Measurements from ENCODE around the gene RABL3.
"Not testable (repeated sequence)": the region's sequence is repeated elsewhere in the genome, so short reads cannot be mapped to it uniquely, and the experiment has no call there.

The RABL3 gene, protein sequence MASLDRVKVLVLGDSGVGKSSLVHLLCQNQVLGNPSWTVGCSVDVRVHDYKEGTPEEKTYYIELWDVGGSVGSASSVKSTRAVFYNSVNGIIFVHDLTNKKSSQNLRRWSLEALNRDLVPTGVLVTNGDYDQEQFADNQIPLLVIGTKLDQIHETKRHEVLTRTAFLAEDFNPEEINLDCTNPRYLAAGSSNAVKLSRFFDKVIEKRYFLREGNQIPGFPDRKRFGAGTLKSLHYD

DNA sequence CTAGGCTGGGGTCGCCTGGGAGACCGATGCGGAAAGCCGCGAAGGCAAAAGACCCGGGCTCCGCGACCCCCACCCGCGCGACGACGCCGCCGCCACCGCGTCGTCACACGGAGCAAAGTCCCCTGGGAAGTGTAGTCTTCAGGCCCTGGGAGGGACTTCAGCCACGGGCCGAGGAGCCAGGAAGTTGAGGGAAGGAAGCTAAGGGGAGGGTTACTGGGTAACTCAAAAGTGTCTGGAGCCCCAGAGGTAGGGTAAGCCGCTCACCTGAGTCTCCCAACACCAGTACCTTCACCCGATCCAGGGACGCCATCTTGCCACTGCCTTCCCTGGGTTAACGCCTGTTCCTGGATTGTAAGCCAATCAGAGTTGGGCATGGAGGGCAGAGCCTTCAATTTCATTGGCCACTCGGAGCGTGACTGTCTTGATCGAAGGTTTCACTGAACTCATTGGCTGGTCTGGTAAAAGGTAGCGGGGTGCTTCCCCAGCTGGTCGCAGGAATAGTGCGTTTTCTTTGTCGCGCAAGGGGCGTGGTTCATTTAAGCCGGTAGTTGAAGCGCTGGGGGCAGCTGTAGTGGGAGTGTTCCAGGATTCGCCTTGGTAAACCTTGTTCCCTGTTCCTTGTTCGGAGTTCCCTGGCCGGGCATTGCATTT lies at the start of gene RABL3, which contains the start of gene GTF2E1:
TSS of gene RABL3 (minus strand) at position 319 of the 651 bp plus-strand sequence. CDS start at position 310, 9 bp downstream.
TSS of gene GTF2E1 (plus strand) at position 547 of the 651 bp plus-strand sequence. CDS start 7,809 bp downstream, outside the sequence.
- peak; percentile 98 to 100 (median 99) for DNase-seq

DNA sequence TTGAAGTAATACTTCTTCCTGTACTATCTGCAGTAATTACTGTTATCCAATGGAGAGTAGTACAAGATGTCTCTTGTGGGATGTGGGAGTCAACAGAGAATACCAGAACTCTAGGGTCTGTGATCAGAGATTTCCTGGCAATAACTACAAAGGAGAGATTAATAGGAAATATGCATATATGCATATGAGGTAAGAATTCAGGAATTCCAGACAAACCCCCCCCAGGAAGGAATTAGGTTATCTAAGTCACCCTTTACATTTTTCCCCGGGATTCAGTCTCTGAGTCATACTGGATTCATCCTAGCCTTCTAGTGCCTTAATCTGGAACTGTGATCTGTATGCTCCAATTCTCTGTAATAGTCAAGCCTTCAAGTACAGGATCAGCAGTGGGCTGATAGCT lies 49.6 kb upstream of the RABL3 start:
- no peak for DNase-seq

DNA sequence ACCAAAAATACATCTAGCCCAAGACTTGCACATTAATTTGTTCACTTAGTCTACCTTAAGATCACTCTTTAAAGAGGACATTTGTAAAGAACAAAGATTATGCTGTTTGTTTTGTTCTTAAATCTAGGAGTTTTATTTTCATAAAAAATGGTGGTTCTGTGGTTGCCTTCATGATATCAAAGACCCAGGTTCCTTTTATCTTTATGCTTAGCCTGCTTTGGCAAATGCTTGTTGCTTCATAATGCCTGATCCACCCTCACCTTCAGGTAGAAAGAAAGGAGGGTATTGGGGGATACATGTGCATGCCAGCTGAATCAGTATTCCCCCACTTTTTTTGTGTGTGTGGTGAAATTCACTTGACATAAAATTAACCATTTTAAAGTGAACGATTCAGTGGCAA lies 48.7 kb upstream of the RABL3 start:
- DNase-seq, result no peak

DNA sequence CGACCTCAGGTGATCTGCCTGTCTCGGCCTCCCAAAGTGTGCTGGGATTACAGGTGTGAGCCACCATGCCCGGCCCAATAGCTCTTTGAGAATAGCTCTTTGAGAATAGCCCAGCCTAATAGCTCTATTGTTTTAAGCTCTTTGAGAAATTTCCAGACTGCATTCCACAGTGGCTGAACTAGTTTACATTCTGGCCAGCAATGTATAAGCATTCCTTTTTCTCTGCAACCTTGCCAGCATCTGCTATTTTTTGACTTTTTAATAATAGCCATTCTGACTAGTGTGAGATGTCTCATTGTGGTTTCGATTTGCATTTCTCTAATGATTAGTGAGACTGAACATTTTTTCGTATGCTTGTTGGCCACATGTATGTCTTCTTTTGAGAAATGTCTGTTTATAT lies 43.5 kb upstream of the RABL3 start:
- not testable (repeated sequence) for DNase-seq

DNA sequence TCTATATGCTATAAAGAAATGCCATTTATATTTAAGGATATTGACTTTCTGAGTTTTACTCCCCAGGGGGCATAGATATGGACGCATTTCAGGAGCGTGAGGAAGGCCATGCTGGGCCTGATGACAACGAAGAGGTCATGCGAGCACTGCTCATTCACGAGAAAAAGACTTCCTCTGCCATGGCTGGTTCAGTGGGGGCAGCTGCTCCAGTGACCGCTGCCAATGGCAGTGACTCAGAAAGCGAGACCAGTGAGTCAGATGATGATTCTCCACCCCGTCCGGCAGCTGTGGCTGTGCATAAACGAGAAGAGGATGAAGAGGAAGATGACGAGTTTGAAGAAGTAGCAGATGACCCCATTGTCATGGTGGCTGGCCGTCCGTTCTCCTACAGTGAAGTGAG lies 38.7 kb upstream of the RABL3 start:
- DNase-seq, result no peak

DNA sequence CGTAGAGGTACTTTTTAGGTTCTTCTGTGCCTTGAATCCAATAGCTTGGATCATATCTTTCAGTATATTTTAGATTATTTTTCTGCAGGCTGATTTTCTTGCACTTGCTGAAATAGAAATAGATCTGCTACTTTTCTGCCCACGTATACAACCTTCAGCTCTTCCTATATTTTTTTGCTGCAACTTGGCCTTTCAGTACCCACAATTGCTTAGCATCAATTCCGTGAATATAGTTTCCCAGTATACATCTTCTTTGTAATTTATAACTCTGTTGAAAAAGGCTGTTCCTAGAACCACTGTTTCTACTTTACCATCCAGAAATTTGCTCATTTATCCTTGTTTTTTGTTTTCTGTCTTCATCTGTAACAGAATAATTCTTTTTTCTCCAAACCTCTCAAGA lies 36.5 kb upstream of the RABL3 start:
- DNase-seq, result no peak

DNA sequence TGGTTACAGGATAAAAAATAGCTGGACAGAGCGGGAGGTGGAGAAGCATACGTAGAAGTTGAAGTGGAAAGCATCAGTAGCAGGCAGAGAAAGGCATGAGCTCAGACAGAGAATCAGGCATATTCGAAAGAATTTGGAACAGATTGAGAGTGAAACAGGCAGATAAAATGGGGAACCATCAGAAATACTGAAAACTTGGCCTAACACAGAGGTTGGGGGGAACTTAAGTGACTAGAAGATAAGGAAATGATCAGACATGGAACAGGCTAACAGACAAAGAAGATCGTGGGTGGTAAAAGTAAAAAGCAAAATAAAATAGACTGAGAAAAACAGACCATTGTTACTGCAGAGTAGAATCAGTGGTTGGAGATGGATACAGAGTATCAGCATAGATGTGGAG lies 33.1 kb upstream of the RABL3 start:
- no peak for DNase-seq

GRCh38 chr3:120773932-120774331 lies 31.6 kb upstream of the RABL3 start:
- no peak for DNase-seq

DNA sequence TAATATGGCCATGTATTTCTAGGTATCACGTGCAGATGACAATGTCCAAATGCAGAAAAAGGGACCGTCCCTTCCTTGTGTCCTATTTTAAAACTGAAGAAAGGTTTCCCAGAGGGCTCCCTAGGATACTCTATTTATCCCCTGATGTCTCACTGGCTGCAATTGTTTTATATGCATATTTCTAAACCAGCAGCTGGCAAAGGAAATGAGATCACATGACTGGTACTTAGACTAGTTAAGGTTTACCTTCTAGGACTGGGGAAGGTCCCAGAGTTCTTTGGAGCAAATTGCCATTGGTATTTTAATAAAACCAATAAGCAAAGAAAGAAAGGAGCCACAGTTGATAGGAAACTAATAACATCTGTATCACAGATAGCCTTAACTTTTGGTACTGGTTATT lies 29.8 kb upstream of the RABL3 start:
- DNase-seq, result no peak

DNA sequence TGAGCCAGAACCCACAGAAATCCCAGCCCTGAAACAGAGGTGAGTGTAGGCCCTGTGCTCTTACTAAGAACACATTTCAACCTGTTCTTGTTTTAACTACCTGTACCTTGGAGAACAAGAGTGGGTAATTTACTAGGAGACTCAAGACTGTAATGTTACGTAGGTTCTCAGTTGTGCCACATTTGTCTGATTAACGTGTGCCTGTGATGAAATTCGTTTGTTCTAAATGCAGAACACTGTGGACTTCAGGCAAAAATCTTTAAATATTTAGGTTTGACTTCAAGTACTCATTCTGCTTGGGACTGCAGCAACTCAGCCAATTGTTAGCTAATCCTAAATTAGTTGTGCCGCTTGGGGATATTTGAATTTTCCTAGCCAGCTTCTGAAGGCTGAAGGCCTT lies 28.6 kb upstream of the RABL3 start:
- no peak for DNase-seq

- DNase-seq, result no peak
Observed at GRCh38 chr3:120769436-120769835, 27.1 kb upstream of the RABL3 start.

DNA sequence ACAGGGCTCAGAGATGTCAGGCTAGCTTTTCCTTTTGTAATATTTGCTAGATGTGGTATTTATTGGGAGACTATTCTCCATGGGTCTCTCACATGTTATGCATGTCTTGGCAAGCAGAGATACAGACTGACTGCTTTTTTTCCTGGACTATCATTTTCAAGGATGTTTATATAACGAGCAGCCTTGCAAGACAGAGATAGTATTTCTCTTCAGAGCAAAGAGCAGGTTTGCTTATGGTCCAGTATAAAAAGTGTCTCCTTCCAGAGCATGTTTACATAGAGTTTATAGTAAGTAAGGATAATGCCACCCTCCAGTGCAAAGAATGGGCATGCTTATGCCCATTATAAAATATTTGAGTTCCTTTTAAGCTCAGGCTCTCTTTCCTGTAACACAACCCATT lies 24.8 kb upstream of the RABL3 start:
- peak in 1 of 3 experiments; percentile 4 for DNase-seq

DNA sequence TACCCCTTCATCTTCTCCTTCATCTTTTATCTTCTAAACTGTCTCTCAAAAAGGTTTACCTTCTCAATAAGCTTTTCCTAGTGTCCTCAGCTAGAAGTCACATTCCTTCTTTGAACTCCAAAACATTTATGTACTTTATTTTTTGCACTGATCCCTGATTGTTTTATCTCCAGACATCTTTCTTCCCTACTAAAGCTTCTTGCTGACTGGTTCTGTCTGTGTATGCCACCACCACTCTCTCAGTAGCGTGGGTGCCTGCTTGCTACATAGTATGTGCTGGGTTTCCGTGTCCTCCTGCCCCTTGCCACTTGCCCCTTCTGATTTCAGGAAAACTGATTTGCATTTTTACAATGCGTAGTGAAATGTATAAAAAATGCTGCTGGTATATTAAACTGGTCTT lies 24.3 kb upstream of the RABL3 start:
- no peak for DNase-seq

GRCh38 chr3:120765830-120766493 lies 23.6 kb upstream of the RABL3 start:
- no peak for DNase-seq

DNA sequence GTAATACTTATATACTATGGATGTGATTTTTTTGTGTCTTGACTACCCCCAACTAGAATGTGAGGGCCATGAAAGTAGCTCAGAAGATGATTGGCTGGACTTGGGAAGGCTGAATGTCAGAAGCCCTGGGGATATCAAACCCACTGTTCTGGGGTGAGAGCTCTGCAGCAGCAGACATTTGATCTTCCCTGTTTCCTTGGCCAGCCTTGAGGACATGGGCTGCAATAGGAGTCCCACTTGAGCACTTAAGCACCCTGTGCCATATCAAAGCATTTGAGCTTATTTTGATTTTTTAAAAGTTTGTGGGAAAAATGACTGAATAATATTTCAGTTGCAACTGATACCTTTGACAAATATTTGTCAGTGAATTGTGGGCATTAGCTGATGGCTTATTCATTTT lies 21.9 kb upstream of the RABL3 start:
- peak in 1 of 3 experiments; percentile 9 for DNase-seq

DNA sequence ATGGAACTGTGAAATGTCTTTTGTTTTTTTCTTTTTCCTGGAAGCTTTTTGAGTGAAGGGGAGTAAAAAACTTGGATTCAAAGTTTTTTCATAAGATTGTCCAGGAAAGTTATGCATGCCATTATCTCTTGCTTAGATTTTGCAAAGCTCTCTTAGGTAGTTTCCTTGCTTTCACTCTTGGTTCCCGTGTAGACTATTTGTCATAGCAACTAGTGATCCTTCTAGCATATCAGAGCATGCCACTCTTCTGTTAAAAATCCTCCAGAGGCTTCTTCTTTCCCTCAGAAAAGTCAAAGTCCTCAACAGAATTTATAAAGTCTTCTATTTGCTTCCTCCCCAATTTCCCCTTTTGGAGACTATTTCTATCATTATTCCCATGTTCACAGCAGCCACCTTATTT lies 21.3 kb upstream of the RABL3 start:
- no peak for DNase-seq

DNA sequence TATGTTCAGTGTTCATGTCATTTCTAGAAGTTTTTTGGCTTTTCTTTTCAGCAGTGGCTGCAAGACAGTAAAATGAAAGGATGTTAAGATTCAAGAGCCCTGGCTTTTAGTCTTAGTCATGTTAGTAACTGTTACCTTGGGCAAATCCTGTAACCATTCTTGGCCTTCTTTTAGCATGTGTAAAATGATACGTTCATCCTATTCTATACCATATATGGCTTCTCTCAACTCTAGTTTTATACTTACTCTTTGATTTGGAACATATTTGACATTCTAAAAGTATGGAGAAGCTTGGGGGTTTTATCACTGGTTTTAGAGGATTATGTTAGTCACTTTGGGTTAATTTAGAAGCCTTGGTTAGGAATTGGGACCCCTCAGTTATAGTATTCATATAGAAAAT lies 20.3 kb upstream of the RABL3 start:
- DNase-seq, result no peak

GRCh38 chr3:120758551-120758950 lies 16.2 kb upstream of the RABL3 start:
- not testable (repeated sequence) for DNase-seq

DNA sequence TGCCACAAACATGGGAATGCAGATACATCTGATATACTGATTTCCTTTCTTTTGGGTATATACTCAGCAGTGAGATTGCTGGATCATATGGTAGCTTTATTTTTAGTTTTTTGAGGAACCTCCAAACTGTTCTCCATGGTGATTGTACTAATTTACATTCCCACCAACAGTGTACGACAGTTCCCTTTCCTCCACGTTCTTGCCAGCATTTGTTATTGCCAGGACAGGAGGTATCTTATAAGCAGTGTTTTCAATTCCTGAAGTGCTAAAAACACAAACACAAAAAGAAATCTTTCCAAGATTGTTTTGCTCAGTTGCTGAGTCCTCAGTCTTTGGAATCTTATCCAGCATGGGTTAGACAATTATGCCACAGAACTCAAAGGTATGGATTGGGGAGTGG lies 13.7 kb upstream of the RABL3 start:
- no peak for DNase-seq

GRCh38 chr3:120753810-120754209 lies 11.5 kb upstream of the RABL3 start:
- DNase-seq, result no peak

GRCh38 chr3:120752865-120753264 lies 10.5 kb upstream of the RABL3 start:
- DNase-seq, result no peak

- no peak for DNase-seq
Observed at GRCh38 chr3:120752230-120752629, 9.9 kb upstream of the RABL3 start.

- DNase-seq, result no peak
Observed at GRCh38 chr3:120749843-120750242, 7.5 kb upstream of the RABL3 start.

- DNase-seq, result no peak
Observed at GRCh38 chr3:120745466-120745865, 3.1 kb upstream of the RABL3 start.

Measured in NCI-H1417 (cell line).